ENCODE results near the gene ZFAND3. TPM values are rescaled to one million over a fixed set of nuclear protein-coding genes. Genes with fewer than 3 reads are reported as not detected.

Gene ZFAND3
- total RNA-seq, 2 experiments from 2014 or later: 8.3 to 33.8 TPM

- BruUV-seq (replicated peaks): no TSS peak
- Histone ChIP-seq H2AFZ (ENCODE audit: low read length) (no peak overlapping the region), H3K4me1 (ENCODE audit: insufficient read depth, low read length, poor library complexity, severe bottlenecking) (no peaks in the 10 kb centered on the region), H3K9me2 (ENCODE audit: insufficient read depth, low read length) (no peaks in the 10 kb centered on the region), H3K36me3 (ENCODE audit: insufficient read depth, low read length) (no peaks in the 10 kb centered on the region), H4K20me1 (ENCODE audit: insufficient read depth, low read length) (peaks cover 7% of the 10 kb centered on the region; the same call in 1 of the 2 replicates), H3K9me3 (ENCODE audit: low read length) (no peaks in the 10 kb centered on the region), H3K4me2 (ENCODE audit: low read length) (no peak overlapping the region), H3K79me2 (ENCODE audit: insufficient read depth, low read depth, low read length) (no peaks in the 10 kb centered on the region), H3K4me3 (ENCODE audit: low read depth, low read length, poor library complexity, severe bottlenecking) (no peak overlapping the region), H3K27ac (ENCODE audit: low read depth, low read length, poor library complexity, severe bottlenecking) (no peak overlapping the region)
- no peak for TF ChIP-seq EZH2phosphoT487 (IDR thresholded peaks at IDR 0.05; ENCODE audit: borderline replicate concordance, low read depth, low read length)
- TF ChIP-seq CTCF (conservative IDR thresholded peaks at IDR 0.05; ENCODE audit: low read length): no peak
- no peak for DNase-seq (ENCODE audit: low spot score)
- CTCF ChIA-PET (ENCODE audit: unreplicated experiment): no interaction called here
- intact Hi-C loops (cut with micrococcal nuclease; ENCODE audit: unreplicated experiment): no loop called here
- POLR2A ChIA-PET: interaction anchor here (0.7 to 1.2 kb wide), 4 partner anchors 8 to 889 kb away, joined by 3 to 4 read pairs (median 4); no protein-coding TSS in a partner anchor
Measured at GRCh38 chr6:38032797-38033196, 213.3 kb downstream of the ZFAND3 start.

DNA sequence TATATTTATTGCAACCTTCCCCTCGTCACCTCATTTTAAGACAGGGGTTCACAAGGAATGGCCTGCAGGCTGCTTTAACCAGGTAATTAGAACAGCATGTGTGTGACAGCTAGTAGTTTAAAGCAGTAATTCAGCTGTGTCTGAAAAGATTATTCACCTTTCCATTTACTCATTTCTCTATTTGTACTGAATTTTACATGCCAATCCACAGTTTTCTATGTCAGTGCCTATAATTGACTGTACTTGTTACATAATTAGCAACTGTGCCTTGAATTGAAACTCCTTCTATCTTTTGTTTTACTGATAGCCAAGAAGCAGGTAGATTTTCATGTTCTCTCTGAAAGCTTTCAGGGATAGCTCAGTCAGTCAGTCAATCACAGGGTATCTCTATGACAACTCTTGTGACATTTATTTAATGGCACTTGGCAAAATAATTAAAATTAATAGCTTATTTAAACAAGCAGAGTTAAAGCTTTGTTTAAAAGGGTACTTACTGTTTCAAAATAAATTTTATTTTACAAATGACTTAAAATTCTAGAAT lies 214.0 kb downstream of the ZFAND3 start:
- H4K20me1 ChIP-seq (ENCODE audit: insufficient read depth, low read length): 0 out of 2 replicates have a peak, but pooled peaks cover 7% of the 10 kb centered on the region
- TF ChIP-seq EZH2phosphoT487 (IDR thresholded peaks at IDR 0.05; ENCODE audit: borderline replicate concordance, low read depth, low read length): no peak
- no peak for TF ChIP-seq CTCF (conservative IDR thresholded peaks at IDR 0.05; ENCODE audit: low read length)
- ChIA-PET POLR2A (interaction anchor here (0.6 to 1.4 kb wide), 7 partner anchors 9 to 889 kb away, joined by 3 to 5 read pairs (median 4); no protein-coding TSS in a partner anchor), CTCF (ENCODE audit: unreplicated experiment) (no interaction called here)
- no peak overlapping the region for H2AFZ ChIP-seq (ENCODE audit: low read length)
- intact Hi-C loops (cut with micrococcal nuclease; ENCODE audit: unreplicated experiment): no loop called here
- no peak overlapping the region for H3K4me2 ChIP-seq (ENCODE audit: low read length)
- H3K4me3 ChIP-seq (ENCODE audit: low read depth, low read length, poor library complexity, severe bottlenecking): no peak overlapping the region
- H3K4me1 ChIP-seq (ENCODE audit: insufficient read depth, low read length, poor library complexity, severe bottlenecking): no peaks in the 10 kb centered on the region
- no peaks in the 10 kb centered on the region for H3K79me2 ChIP-seq (ENCODE audit: insufficient read depth, low read depth, low read length)
- H3K9me2 ChIP-seq (ENCODE audit: insufficient read depth, low read length): no peaks in the 10 kb centered on the region
- H3K9me3 ChIP-seq (ENCODE audit: low read length): no peaks in the 10 kb centered on the region
- no peak for DNase-seq (ENCODE audit: low spot score)
- BruUV-seq (replicated peaks): no TSS peak
- no peak overlapping the region for H3K27ac ChIP-seq (ENCODE audit: low read depth, low read length, poor library complexity, severe bottlenecking)
- no peaks in the 10 kb centered on the region for H3K36me3 ChIP-seq (ENCODE audit: insufficient read depth, low read length)

DNA sequence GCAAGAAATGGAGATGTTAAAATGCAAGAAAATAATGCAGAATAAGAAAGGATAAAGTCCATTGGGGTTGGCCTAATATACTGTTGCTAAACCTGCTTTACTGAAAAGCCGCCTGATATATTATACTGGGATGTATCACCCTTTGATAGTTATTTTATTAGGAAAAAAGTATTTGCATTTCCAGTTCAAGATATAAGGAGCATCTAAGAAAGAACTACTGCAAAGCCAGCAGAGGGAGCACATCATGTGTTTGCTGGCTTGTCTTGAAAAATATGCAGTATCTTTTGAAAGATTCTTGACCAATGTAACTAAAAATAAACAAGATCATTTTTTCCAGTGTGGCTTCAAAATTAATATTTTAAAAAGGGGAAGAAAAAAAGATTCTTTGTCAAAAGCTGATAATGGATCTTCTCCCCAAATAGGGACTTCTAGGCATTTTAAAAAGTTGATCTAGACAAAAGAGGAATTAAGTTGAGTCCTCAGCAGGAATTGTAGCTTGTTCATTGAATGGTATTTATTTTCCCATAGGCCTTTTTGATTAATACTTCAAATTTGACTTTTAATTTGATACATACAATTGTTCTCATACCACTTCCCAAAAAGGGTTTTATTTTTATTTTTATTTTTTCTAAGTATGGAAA lies 214.9 kb downstream of the ZFAND3 start:
- ChIA-PET CTCF (ENCODE audit: unreplicated experiment) (no interaction called here), POLR2A (interaction anchor here (0.6 to 1.4 kb wide), 5 partner anchors 9 to 319 kb away, joined by 3 to 6 read pairs (median 4); no protein-coding TSS in a partner anchor)
- DNase-seq (ENCODE audit: low spot score): peak; percentile 18
- no peak overlapping the region for H3K4me3 ChIP-seq (ENCODE audit: low read depth, low read length, poor library complexity, severe bottlenecking)
- H4K20me1 ChIP-seq (ENCODE audit: insufficient read depth, low read length): 0 out of 2 replicates have a peak, but pooled peaks cover 7% of the 10 kb centered on the region
- H3K27ac ChIP-seq (ENCODE audit: low read depth, low read length, poor library complexity, severe bottlenecking): no peak overlapping the region
- intact Hi-C loops (cut with micrococcal nuclease; ENCODE audit: unreplicated experiment): loop anchor here (1.0 kb wide), 1 partner anchor 460 kb away; no protein-coding TSS in a partner anchor
- no peaks in the 10 kb centered on the region for H3K79me2 ChIP-seq (ENCODE audit: insufficient read depth, low read depth, low read length)
- no peak overlapping the region for H3K4me2 ChIP-seq (ENCODE audit: low read length)
- no TSS peak for BruUV-seq (replicated peaks)
- no peaks in the 10 kb centered on the region for H3K36me3 ChIP-seq (ENCODE audit: insufficient read depth, low read length)
- no peaks in the 10 kb centered on the region for H3K9me3 ChIP-seq (ENCODE audit: low read length)
- peak; percentile 79 for TF ChIP-seq CTCF (conservative IDR thresholded peaks at IDR 0.05; ENCODE audit: low read length)
- no peak for TF ChIP-seq EZH2phosphoT487 (IDR thresholded peaks at IDR 0.05; ENCODE audit: borderline replicate concordance, low read depth, low read length)
- no peak overlapping the region for H2AFZ ChIP-seq (ENCODE audit: low read length)
- no peaks in the 10 kb centered on the region for H3K9me2 ChIP-seq (ENCODE audit: insufficient read depth, low read length)
- no peaks in the 10 kb centered on the region for H3K4me1 ChIP-seq (ENCODE audit: insufficient read depth, low read length, poor library complexity, severe bottlenecking)

All from OCI-LY7 (cell line).